CD4-positive, alpha-beta T cell treated with Interleukin-1 beta for 1 hour (primary cell): ENCODE data around the gene ACP7.
"Not testable (repeated sequence)": the region's sequence is repeated elsewhere in the genome, so short reads cannot be mapped to it uniquely, and the experiment has no call there.

Experiments
- DNase-seq, 2 donors: peaks; one replicate each; pipeline ENCODE4 v3.0.0-alpha.2; 2020 to 2022

The ACP7 gene

GRCh38 chr19:39083983-39084731 lies at the start of gene ACP7:
TSS of gene ACP7 (plus strand) at chr19:39084368. CDS start at chr19:39085270, 902 bp downstream.
- peak; percentile 10 to 21 for DNase-seq

DNA sequence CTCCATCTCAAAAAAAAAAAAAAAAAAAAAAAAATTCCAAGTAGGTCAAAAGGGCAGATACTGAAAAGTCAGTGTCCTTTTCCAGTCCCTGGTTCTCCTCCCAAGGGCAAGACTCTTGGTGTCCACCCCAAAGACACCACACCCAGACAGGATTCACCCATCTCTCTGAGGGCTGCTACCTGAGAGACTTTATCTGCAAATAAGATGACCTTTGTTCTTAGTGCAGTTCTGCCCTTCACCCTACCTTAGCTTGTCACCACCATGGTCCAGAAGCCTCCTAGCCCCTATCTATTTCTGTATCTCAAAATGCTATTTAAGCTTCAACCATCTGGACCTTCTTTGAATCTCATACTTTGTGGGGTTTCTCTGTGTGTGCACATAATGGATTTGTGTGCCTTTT lies 47.6 kb upstream of the ACP7 start:
- DNase-seq = no peak

GRCh38 chr19:39037194-39037593 lies 47.0 kb upstream of the ACP7 start:
- DNase-seq = no peak

DNA sequence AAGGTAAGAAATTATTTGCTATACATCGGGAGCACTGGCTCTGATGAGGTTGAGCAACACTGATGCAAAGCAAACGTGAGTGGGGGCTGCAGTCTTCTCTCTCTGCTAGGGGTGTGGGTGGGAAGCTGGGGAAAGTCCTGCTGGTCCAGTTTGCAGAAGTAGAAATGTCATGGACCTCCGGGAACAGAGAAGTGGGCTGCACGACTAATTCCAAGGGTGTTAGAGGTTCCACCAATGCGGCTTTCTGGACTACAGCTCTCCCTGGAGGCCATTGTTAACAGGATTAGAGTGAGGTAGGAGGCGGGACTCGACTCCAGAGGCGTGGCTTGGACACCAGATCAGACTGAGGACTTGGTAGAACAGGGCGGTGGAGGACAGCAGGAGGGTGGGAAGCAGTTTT lies 46.1 kb upstream of the ACP7 start:
- no peak for DNase-seq

DNA sequence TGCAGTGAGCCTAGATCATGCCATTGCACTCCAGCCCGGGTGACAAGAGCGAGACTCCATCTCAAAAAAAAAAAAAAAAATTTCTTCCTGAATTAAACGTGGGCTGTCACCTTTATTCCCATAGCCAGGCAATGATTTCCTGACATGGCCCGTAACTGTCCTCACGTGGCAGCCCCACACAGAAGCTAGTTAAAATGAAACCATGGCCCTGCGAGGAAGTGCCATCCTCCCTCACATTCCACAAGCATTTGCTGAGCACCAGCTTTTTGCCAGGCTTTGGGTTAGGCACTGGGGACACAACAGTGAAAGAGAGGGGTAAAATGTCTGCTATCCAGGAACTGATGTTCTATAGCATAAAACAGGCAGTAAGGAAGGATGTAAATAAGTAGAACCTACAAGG lies 38.7 kb upstream of the ACP7 start:
- no peak for DNase-seq

DNA sequence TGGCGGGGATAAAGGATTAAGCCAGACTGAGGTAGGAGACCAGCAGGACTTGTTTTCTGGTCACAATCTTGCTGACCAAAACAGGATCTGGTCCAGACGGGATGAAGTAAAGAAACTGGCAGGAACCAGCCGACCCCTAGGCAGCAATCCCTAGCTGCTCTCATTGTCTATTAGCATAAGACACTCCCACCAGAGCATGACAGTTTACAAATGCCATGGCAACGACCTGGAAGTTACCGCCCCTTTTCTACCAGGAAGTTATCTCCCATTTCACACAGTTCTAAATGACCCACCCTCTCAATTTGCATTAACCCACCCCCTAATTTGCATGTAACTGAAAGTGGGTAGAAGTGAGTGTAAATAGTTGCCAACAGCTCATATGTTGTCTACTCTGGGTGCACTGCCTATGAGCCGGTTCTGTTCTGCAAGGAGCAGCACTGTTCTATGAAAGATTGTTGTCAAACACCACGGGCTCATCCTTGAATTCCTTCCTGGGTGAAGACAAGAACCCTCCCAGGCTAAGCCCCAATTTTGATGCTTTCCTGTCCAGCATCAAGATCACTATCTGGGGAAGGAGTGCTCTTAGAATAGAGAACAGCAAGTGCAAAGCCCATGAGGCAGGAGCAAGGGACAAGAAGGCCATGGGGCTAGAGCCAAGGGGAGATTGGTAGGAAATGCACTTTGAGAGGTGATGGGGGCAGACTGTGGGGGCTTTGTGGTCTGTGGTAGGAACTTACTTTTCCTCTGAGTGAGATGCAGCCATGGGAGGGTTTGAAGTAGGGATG lies 37.9 kb upstream of the ACP7 start:
- DNase-seq = no peak

DNA sequence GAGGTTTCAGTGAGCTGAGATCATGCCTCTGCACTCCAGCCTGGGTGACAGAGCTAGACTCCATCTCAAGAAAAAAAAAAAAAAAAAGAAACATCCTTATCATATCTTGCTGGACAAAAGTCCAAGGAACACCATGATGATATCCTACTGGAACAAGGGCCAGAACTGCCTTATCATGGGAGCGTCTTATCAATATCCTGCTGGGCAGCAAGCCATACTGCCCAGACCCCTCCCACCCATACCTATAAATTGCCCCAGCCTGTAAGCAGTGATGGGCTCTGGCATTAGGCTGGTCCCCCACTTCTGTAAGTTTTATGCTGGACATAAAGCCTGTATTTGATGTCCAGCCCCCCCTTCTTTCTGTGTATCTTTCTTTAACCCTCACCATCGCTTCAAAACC lies 37.1 kb upstream of the ACP7 start:
- DNase-seq = no peak

DNA sequence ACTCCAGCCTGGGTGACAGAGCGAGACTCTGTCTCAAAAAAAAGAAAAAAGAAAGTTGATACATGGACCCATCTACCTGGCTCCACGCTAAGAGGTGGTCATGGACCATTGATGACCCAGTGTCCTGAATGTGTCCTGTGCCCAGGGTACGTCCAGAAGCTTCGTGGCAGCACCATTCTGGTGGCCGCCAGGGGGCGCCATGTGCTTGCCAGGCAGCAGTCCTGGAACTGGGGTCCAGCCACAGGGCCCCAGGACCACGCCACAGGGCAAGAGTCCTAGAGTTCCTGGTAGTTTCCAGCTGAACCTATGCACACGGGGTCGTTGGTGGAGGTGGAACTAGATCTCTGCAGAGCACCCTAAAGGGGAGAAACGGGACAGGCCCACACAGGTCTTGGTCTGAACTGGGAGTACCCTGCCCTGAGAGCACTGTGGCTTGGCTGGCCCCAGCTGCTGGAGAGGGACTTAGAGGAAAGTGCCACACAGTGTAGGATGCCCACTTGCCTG lies 31.9 kb upstream of the ACP7 start:
- DNase-seq = peak; percentile 63 to 69

GRCh38 chr19:39052846-39053245 lies 31.3 kb upstream of the ACP7 start:
- no peak for DNase-seq

DNA sequence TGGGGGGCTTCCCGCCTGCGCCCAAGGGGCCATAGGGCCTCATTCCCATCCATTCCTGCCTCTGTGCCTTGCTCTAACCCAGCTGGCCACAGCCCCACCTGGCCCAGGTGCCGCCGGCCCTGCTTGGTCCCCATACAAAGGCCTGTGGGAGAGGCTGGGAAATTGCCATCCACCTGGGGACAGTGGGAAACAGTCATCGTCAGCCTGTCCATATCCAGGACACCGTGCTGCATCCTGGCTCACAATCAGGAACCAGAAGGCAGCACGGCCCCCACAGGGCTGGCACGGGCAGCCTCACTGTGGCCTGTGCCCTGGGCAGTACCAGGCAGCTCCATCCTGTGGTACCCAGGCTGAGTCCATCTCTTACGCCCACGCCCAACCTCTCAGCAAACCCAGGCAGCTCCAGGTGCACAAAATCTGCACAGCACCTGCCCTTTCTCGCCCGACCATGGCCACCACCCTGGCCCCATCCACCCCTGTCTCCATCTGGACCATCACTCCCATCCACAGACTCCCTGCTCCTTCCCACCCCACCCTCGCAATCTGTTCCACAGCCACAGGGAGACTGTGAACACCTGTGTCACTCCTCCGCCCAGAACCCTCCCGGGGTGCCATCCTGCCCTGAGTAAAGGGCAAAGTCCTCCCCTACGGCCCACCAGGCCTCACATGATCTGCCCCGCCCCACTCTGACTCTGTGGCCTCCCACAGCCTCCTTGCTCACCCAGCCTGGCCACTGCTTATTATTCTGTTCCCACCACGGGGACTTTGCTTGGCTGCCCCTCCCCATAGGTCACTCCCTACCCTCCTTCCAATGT lies 30.7 kb upstream of the ACP7 start:
- no peak for DNase-seq

- no peak for DNase-seq
Observed at GRCh38 chr19:39054091-39054470, 30.1 kb upstream of the ACP7 start.

DNA sequence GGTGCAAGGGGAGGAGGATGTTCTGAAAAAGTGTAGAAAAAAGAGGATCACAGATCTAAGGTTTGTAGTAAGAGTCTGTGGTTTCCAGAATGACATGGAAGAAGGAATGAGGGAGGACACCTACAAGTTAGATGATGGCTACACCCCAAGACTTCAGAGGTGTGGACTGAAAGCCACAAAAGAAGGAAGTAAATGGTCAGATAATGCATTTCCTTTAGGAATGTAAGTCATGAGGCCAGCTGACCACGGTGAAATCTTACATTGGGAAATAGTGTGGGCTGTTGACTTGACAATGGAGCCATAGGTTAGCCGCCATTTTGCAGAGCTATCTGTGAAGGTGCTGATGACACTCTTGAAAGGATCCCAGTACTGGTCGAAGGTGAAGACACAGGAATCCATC lies 26.6 kb upstream of the ACP7 start:
- no peak for DNase-seq

GRCh38 chr19:39059302-39059701 lies 24.9 kb upstream of the ACP7 start:
- DNase-seq = no peak

DNA sequence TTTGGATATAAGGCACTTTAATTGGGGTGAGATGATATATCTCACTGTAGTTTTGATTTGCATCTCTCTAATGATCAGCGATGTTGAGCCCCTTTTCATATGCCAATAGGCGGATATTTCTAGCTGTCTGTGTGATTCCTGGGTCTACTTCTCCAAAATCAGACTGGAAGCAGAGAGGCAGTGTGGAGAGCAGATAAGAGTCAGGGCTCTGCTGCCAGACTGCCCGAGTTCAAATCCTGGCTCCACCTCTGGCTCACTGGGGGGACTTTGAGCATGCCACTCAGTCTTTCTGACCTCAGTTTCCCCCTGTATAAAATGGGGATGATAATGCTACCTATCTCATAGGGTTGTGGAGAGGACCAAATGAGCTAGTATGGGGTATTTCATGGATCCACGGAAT lies 24.0 kb upstream of the ACP7 start:
- DNase-seq = no peak

- DNase-seq = no peak
Observed at GRCh38 chr19:39064405-39064804, 19.8 kb upstream of the ACP7 start.

GRCh38 chr19:39065928-39066327 lies 18.2 kb upstream of the ACP7 start:
- no peak for DNase-seq

GRCh38 chr19:39067104-39067503 lies 17.1 kb upstream of the ACP7 start:
- DNase-seq = no peak

- DNase-seq = not testable (repeated sequence)
Observed at GRCh38 chr19:39068259-39068658, 15.9 kb upstream of the ACP7 start.

DNA sequence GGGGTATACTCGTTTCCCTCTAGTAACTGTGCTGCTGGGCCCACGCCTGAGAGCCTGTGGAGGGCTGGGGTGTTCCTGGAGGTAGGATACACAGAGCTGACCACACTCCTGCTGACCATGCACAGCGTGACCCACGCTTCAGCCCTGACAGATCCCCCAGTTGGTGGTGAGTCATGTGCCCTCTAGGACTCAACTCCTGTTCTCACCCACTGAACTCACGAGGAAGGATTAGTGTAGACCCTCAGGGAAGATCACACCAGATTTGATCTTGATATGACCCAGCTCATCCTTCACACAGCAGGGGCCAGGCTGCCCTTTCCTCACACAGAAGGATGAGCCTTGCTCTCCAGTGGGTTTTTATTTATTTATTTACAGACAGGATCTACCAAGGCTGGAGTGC lies 13.3 kb upstream of the ACP7 start:
- DNase-seq = no peak

- no peak for DNase-seq
Observed at GRCh38 chr19:39074205-39074692, 9.9 kb upstream of the ACP7 start.

- DNase-seq = no peak
Observed at GRCh38 chr19:39074942-39075341, 9.2 kb upstream of the ACP7 start.

DNA sequence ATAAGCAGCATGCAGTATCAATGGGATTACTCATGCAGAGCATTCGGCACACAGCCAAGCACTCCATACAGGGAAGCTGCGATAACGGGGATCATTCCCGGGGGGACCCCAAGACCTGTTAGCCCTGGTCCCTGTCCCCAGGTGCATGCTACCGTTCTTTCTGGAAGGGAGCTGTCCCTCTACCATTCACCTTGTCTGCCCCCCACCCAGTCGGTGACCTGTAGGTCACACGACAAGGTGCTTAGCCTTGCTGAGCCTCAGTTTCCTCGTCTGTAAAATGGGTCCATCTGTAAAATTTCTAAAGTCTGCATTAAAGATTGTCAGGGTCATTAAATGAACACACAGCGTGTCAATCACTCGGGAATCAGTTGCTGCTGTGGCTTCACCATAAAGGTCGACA lies 6.8 kb upstream of the ACP7 start:
- no peak for DNase-seq
